GM04503 (cell line): ENCODE measurements around the gene MSI1.
"Not testable (repeated sequence)": the region's sequence is repeated elsewhere in the genome, so short reads cannot be mapped to it uniquely, and the experiment has no call there.

Experiments
- DNase-seq: peaks from one replicate; pipeline ENCODE4 v3.0.0-alpha.2; 2012; ENCODE audit warnings: low read depth

Gene MSI1

DNA sequence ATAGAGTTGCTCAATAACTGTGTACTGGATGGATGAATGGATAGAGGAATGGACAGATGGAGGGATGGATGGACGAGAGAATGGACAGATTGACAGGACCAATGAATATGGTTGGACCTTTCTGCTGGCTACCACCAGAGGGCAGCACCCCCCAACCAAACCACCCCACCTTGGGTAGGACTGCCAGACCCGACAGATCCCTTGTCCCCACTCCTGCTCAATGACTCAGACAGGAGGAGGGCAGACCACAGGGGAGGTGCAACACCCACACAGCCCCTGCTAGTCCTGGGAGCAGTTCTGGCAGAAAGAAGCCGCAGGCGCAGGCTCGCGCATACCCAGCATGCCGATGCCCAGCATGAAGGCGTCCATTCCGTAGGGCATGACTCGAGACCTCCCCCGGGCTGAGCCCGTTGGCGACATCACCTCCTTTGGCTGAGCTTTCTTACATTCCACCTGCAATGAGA, 12.4 kb downstream of the MSI1 start:
- DNase-seq, result peak; percentile 44

DNA sequence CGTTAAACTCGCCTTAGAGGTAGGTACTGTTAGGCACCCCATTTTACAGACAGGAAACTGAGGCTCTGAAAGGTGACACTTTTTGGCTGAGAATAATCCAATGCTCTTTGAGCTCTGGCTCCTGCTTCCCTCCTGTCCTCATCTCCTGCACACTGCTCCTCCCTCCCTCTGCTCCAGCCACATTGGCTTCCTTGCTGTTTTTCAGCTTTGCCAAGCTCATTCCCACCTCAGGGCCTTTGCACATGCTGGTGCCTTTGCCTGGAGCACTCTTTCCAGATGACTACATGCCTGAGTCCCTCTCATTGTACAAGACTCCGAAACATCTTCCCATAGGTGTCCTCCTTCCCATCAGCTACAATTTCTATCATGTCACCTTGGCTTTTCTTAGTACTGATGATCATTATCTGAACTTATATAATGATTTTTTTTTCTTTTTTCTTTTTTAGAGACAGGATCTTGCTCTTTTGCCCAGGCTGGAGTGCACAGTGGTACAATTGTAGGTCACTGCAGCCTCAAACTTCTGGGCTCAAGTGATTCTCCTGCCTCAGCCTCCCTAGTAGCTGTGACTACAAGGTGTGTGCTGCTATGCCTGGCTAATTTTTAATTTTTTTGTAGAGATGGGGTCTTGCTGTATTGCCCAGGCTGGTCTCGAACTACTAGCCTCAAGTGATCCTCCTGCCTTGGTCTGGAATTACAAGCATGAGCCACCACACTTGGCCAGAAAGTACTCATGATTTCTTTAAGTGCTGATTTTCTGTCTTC, 15.2 kb downstream of the MSI1 start:
- DNase-seq, result no peak

DNA sequence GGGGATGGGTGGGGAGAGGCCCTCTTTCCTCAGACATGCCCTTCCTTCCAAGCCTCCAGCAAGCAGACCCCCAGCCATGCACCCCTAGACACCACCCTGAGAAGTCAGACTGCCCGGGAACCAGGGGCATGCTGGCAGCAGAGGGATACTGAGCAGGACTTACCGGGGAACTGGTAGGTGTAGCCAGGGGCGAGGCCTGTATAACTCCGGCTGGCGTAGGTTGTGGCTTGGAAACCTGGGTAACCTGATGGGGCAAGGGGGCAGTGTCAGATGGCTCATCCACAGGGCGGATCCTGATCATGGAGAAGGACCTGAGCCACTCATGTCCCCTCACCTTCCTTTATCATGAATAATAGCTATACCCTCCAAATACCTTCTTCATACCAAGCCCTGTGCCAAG, 15.8 kb downstream of the MSI1 start:
- DNase-seq, result no peak

DNA sequence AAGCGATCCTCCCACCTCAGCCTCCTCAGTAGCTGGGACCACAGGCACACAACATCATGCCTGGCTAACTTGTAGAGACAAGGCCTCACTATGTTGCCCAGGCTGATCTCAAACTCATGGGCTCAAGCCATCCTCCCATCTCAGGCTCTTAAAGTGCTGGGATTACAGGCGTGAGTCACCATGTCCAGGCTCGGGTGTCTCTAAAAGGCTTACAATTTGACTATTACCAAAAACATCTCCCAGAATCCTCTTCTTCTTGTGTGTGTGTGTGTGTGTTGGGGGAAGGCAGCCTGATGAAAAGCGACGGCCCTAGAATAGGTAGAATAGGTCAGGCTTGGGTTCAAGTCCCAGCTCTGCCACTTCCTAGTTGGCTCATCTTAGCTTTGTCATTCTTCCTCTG, 16.8 kb downstream of the MSI1 start:
- DNase-seq, result peak; percentile 24

DNA sequence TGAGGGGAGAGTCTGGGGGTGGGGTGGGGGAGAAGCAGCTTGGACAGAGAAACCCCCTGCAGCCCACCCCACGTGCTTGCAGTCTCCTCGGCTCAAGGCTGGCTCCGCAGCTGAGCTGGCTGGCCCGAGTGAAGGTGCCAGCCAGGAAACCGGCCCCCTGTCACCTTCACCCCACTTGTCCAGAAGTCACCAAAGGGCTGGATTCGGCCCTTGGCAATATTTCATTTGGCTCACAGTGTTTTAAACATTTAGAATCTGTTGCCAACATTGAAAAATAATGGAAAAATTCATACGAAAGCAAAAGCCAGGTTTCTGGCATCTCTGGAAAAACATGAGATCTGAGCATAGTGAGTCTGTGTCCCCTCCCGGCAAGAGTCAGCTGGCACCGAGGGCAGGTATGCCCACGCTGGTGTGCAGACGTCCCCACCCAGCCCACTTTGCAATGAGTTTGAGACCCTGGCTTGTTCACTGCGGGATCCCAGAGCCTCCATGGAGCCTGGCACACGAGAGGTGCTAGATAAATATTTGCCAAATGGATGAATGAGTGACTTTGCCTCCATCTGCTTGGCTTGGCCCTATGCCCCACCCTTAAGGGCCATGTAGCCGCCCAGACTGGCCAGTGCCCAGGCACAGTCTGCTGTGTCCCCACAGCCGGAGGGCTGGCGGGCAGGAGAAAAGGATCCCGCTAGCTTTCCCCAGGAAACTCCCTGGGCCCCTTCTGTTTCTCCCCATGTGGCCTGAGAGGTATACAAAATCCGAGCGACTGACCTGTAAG, 18.2 kb downstream of the MSI1 start:
- no peak for DNase-seq

DNA sequence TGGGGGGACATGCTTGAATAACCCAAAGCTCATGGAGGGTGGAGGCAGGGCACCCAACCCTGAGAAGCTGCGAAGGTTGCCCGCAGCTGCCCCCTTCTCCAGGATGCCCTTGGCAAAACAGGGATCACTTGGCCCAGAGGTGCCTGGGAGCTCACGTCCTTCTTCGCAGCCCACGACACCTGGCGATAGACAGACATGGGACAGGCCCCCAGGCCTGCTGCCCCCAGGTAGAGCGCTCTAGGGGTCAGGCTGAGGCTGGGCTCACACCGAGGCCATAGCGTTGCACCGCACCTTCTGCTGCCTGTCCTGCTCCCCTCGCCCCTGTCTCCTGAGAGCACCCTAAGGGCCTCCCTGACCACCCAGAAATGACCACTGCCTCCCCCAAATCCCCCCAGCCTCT, 21.2 kb downstream of the MSI1 start:
- DNase-seq, result no peak

- DNase-seq, result no peak
Observed at GRCh38 chr12:120346681-120347080, 22.3 kb downstream of the MSI1 start.

DNA sequence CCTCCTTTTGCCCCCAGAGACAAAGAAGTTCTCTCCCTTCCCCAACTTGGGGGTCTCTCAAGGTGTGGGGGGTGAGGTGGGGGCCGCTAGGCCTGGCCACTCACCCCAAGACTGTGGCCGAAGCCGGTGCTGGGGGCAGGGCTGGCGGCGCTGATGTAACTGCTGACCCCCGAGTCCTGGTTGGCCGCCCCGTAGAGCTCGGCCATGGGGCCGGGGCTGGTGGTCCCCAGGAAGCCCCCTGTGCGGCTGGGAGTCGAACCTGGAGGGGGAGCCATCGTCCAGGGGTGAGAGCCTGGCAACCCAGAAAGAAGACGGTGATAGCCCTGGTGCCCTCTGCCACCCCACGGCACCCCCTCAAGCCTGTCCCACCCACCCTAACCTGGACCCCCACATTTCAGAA, 22.9 kb downstream of the MSI1 start:
- DNase-seq, result no peak

GRCh38 chr12:120343692-120344091, 25.3 kb downstream of the MSI1 start:
- DNase-seq, result no peak

DNA sequence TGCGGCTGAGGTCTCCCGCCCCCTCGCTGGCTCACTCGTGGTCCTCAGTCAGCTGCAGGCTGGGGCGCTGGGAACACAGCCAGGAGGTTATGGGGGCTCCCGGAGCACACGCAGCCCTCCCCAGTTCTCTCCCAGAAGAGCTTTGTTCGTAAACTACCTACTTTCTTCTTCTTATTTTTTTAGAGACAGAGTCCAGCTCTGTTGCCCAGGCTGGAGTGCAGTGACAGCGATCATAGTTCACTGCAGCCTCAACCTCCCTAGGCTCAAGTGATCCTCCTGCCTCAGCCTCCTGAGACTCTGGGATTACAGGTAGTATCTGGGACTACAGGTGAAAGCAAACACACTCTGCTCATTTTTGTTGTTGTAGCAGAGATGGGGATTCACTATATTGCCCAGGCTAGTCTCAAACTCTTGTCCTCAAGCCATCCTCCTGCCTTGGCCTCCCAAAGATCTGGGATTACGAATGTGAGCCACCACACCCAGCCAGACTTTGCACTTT, 25.9 kb downstream of the MSI1 start:
- no peak for DNase-seq

- no peak for DNase-seq
Observed at GRCh38 chr12:120342175-120343038, 26.6 kb downstream of the MSI1 start.

GRCh38 chr12:120339256-120339655, 29.7 kb downstream of the MSI1 start:
- no peak for DNase-seq

DNA sequence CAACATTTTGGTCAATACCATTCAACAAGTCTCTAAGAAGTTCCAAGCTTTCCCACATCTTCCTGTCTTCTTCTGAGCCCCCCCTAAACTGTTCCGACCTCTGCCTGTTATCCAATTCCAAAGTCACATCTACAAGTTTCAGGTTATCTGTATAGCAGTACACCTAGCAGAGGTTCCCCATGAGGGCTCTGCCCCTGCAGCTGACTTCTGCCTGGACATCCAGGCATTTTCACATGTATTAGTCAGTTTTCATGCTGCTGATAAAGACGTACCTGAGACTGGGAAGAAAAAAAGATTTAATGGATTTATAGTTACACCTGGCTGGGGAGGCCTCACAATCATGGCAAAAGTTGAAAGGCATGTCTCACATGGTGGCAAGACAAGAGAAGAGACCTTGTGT, 31.2 kb downstream of the MSI1 start:
- DNase-seq, result no peak

DNA sequence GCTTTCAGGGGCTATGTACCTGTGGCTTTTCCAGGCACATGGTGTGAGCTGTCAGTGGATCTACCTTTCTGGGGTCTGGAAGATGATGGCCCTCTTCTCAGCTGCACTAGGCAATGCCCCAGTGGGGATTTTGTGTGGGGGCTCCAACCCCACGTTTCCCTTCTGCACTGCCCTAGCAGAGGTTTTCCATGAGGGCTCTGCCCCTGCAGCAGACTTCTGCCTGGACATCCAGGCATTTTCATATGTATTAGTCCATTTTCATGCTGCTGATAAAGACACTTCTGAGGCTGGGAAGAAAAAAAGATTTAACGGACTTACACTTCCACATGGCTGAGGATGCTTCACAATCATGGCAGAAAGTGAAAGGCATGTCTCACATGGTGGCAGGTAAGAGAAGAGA, 32.6 kb downstream of the MSI1 start:
- not testable (repeated sequence) for DNase-seq

DNA sequence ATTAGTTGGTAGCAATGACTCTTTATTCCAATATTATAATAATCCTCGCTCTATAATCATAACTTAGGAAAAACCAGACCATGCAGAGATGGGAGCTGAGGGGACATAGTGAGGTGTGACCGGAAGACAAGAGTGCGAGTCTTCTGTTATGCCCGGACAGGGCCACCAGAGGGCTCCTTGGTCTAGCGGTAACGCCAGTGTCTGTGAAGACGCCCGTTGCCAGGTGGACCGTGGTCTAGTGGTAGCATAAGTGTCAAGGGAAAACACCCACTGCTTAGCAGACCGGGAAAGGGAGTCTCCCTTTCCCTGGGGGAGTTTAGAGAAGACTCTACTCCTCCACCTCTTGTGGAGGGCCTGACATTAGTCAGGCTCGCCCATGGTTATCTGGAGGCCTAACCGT, 33.5 kb downstream of the MSI1 start:
- not testable (repeated sequence) for DNase-seq

DNA sequence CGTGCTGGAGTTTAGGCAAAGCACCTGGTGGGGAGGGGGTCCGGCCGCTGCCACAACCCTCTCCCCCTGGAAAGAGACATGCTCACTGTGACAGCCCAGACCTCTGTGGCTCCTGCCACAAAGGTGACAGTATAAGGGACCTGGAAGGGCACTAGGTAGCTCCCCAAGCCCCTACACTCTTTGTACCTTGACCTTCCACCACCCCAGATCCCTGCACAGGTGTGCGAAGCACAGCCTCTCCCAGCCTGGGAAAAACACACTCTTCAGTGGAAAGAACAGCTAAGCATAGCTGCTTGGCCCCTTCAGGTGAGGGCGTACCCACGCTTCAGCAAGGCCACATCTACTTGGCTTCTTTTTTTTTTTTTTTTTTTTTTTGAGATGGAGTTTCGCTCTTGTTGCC, 36.4 kb downstream of the MSI1 start:
- DNase-seq, result no peak

- no peak for DNase-seq
Observed at GRCh38 chr12:120332041-120332440, 36.9 kb downstream of the MSI1 start.

- DNase-seq, result no peak
Observed at GRCh38 chr12:120331390-120331789, 37.6 kb downstream of the MSI1 start.

GRCh38 chr12:120328228-120328627, 40.7 kb downstream of the MSI1 start:
- DNase-seq, result no peak

DNA sequence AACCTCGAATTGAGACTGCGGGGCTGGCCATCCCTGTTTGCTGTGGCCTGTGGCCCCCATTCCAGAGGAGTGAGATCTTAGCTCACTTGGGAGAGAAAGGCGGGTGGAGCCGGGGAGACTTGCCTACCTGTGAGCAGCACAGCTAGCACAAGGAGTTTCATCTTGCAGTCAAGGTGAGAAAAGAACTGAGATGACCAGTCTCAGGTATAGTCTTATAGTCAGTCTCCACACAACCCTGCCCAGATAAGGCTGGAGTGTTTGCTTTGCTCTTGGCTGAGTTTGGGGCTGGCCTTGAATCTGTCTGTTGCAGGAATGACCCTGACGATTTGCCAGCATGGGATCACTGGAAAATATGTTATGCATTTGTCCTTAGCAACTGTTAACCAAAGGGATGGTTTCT, 41.4 kb downstream of the MSI1 start, which contains the start of gene PLA2G1B:
PLA2G1B (minus strand) TSS at position 187 of the 400 bp plus-strand sequence; CDS start at position 161, 26 bp downstream.
- DNase-seq, result no peak

DNA sequence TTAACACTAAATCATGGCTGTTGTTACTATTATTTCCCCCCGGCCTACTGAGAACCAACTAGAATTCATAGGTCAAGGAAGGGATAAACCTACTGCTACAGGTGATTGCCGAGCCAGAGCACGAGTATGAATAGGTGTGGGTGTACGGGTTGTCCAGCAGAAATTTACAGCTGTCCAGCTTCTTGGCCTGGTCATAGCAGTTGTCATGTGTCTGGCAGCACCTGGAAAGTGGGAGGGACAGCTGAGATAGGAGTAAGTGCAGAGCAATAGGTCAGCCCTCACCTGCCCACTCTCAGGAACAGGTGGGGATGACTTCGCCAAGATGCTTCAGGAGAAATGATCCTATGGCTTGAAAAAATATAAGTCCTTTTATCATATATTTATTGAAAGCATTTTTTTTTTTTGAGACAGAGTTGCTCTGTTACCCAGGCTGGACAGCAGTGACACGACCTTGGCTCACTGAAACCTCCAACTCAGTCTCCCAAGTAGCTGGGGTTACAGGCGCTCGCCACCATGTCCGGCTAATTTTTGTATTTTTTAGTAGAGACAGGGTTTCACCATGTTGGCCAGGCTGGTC, 44.0 kb downstream of the MSI1 start:
- DNase-seq, result no peak

DNA sequence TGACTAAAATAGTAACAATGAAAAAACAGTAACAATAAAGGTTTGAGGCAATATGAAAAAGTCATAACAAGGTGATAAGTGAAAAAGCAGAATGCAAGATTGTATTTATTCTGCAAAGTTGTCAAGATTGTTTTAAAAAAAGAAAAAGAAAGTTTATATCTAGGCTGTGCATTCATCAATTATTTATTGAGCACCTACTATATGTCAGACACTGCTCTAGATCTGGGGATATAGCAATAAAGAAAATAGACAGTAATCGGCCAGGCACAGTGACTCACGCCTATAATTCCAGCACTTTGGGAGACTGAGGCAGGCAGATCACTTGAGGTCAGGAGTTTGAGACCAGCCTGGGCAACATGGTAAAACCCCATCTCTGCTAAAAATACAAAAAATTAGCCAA, 45.2 kb downstream of the MSI1 start:
- no peak for DNase-seq
